NCI-H82 (cell line): ENCODE data around the gene KCNH2.
A peak's percentile ranks its signal among the peaks of the same experiment; 100 is the strongest.

ENCODE experiments used
- DNase-seq: peaks from one replicate; lab custom pipeline; 2025; lab: John Stamatoyannopoulos, UW

KCNH2 gene

DNA sequence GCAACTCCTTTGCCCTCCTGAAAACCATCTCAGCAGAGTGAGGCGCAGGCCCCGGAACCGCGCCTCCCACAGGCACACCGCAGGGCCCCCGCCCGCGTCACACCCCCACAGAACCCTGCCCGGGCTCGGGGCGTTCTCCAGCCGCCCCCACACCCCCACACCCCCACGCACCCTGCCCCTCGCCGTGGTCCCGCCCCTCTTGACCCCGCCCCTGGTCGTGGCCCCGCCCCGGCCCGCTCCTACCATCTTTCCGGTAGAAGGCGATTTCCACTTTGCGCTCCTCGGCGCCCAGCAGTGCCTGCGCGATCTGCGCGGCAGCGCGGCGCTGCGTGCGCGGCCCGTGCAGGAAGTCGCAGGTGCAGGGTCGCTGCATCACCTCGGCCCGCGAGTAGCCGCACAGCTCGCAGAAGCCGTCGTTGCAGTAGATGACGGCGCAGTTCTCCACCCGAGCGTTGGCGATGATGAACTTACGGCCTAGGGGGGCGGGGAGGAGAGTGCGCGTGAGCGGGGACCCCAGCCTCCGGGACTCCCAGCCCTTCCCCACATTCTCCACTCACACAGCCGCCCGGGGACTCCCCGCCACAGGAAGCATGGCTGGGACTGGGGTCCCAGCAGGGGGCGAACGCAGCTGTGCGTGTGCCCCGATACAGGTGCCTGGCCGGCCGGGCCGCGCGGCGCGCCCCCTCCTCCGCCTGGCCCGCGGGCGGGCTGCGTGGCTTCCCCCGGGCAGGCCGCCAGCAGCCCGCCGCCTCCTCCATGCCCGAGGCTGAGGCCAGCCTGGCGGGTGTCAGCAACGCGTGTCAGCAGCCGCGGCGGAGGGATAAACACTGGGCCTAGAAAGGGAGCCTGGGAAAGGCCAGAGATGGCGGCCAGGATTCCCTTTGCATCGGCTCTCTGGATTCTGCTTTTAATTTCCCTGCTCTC is 3.4 kb downstream of the KCNH2 start:
- peak; percentile 64 for DNase-seq

DNA sequence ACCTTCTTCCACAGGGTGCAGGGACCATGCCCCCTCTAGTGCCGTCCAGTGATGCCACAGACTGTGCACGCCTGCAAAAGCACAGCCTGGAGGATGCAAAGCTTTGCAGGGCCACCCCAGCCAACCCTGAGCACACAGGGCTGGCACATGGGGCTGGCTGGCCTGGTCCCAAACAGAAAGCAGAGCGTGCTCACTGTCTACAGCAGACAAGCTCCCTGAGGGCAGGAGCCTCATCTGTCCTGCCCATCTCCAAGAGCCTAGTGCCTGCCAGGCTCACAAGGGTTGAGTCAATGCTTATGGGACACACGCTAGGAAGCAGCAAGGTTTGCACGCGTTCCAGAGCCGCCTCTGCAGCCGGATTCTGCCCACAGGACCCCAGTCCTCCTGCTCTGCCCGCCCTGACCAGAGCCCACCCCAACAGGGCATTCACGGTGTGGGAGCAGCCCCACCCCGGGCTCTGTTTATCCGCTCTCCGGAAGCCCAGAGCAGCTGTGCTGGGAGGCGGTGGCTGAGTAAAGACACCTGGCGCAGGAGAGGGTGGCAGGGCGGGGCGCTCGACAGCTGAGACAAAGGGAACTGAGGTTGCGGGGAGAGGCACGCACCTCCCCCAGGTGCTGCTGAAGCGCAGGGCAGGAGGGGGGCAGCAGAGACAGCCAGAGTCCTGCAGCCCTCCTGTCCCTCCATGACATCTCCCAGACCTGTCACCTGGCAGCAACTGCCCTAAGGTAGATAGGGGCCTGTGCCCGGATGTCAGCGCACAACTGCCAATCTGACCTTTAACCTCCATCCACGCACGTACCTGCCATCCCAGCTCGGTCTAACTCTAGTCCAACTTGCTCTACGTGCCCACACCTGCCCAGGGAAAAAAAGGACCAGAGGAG is 4.3 kb downstream of the KCNH2 start:
- DNase-seq, result no peak

- DNase-seq, result no peak
Measured at GRCh38 chr7:150972741-150973140, 5.4 kb downstream of the KCNH2 start.

DNA sequence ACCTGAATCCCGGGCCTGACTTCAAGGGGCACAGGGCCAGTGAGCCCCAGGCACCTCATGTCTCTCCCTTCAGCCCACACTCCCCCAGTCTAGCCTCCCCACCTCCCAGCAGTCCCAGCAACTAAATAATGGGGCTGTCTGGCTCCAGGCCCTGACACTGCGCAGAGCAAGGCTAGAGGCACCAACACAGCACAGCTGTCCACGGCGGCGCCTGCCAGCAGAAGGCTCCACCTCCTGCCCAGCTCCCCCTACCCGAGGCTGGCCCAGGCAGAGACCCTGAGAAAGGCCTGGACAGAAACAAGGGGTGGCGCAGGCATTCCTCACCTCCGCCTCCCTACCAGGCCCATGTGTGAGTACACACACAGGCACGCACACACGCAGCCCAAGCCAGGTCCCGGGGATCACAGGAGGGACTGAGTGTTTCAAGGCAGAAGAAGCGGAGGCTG is 6.1 kb downstream of the KCNH2 start:
- no peak for DNase-seq

- DNase-seq, result no peak
Measured at GRCh38 chr7:150971242-150972022, 6.7 kb downstream of the KCNH2 start.

DNA sequence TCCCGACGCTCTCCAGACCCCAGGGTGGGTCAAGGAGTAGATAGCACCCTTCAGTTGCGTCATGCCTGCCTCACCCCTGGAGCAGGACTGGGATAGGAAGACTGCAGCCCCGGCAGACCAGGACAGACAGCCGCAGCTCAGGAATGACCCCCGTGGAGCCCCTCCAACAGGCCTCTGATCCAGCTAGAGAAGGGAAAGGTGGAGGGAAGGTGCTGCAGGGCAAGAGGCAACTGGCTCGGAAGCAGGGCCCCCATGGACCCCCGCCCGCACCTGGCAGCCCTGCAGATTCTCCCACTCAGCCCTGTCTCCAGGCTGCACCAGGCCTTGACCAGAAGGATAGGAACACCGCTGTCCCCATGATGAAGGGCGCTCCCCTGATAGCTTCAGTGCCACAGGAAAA is 7.7 kb downstream of the KCNH2 start:
- DNase-seq, result no peak

DNA sequence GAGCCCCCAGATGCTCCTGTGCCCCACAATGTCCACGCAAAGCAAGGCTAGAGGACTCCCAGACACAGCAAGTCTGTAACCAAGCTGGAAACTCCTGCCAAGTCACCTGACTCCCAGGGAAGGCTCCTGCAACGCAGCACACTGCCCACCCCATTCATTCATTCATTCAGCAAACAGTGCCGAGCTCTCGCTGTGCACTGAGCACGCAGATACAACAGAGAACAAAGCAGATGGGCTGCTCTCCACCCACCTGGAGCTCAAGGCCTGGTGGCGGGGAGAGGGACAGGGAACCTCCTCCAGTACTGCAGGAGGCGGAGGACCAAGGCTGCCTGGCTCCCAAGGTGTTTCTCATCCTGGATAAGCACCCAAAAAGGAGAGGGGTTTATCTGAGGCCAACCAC is 8.6 kb downstream of the KCNH2 start:
- no peak for DNase-seq

GRCh38 chr7:150968734-150969372 is 9.3 kb downstream of the KCNH2 start:
- DNase-seq, result no peak

GRCh38 chr7:150968056-150968733 is 9.9 kb downstream of the KCNH2 start:
- no peak for DNase-seq

DNA sequence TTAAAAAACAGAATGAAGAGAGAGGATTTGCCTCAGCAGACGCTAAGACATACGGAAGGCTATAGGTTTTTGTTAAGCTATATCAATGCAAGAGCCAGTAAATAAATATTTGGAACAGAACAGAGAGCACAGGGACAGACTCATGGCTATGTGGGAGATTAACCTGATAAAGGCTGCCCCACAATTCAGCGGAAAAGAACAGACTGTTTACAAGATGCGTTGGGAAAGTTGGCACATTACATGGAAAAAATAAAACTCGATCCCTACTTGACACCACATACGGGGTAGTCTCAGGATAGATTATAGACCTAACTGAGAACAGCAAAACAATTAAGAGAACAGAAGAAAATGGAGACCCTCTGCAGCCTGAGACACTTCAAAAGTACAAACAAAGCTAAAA is 10.8 kb downstream of the KCNH2 start:
- DNase-seq, result no peak

DNA sequence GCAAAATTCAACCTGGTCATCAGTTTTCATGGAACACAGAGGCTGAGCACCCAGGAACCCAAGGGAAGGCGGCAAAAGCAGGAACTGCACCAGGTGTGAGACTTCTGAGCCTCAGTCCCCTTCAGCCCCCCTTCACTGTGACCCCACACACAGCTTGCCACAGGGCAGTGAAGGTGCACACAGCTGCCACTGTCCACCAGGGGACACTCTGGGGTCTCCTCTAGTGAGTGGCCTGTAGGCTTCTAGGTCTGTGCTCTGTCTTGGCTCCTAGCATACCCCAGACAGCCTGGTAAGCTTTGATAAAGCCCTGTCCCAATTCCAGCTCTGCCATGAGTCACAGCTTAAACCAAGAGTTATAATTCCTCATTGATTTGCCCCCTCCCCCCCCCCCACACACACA is 12.1 kb downstream of the KCNH2 start:
- peak; percentile 65 for DNase-seq

GRCh38 chr7:150965273-150965830 is 12.8 kb downstream of the KCNH2 start:
- no peak for DNase-seq

DNA sequence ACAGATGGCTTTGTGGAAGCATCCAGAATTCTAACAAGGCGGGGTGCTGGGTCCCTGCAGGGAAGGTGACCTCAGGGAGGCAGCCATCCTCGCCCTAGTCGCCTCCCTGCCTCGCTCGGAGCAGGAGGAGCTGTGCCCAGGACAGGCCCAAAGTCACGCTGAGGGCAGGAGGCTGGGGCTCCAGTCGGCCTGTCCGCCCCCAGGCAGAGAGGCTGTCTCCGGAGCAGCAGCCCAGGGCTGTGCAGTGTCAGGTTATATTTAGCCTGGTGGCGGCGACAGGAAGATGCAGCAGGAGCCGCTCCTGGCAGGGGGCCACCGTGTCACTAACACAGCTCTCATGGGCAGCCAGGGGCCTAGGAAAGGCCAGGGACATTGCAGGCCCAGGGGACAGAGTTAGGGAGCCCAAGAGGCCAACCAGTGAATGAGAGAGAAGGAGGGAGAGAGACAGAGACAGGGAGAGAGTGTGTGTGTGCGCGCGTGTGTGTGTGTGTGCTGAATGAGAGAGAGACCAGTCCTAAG is 13.5 kb downstream of the KCNH2 start:
- DNase-seq, result peak; percentile 56

DNA sequence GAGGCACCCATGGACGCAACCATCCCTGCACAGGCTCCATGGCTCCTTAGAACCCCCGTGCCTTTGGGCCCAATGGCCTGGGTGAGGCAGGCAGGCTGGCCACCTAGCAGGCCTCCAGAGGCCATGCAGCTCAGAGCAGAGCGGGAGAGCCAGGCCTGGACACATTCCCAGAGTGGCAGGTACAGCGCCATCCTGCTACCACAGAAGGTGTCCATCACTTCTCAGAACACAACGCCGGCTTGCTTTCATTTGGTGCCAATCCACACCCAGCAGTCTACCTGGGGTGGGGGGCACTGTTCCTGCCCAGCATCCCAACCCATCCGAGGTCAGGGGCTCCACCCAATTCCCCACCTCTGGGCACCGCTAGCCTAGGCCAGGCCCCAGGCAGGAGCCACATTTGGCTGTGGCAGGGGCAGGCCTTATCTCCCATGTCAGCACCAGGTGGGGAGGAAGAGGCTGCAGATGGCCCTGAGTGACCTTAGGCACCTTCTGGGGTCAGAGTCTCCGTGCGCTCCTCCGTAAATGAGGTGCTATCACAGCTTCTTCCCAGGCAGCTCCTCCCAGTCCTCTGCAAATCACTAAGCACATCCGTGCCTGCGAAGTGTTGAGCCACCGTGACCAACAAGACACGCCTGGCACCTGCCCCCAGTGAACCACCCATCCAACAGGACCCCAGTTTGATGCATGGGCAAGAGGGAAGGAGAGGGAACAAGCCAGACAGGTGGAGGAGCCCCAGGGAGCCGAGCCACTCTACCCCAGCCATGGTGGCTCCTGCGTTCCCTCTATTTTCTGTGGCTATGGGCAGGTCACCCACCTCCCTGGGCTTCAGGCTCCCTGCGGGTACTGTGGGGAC is 14.2 kb downstream of the KCNH2 start:
- DNase-seq, result no peak

GRCh38 chr7:150962553-150963399 is 15.3 kb downstream of the KCNH2 start:
- DNase-seq, result peak; percentile 73

- DNase-seq, result no peak
Measured at GRCh38 chr7:150962290-150962552, 15.9 kb downstream of the KCNH2 start.

DNA sequence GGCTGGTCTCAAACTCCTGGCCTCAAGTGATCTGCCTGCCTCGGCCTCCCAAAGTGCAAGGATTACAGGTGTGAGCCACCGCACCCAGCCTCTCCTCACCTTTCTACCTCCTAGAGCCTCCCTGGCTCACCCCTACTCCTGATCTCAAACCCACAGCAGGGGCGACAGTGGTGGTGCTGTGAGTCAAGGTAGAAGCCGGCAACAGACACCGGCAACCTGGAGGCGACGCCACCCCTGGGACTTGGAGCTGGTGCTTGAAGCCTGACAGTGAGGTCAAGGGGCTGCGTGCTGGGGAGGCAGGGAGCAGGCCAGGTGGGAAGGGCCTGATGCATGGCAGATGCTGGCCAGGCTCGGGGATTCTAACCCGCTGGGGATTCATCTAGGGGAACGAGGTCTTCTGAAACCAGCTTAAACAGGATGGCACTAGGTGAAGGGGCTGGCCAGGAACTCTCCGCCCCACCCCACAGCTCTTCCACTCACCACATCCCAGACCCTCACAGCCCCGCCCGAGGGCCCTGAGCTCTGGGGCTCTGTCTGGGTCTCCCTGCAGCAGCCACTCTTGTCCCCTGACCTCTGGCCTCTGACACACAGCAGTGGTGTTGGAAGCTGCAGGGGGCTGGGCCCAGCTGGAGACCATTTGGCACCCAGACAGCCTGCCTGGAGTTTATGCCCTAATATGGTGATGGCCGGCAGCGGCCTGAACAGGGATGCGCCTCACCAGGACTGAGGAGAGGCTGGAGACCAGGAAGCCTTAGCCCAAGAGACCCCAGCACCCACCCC is 16.4 kb downstream of the KCNH2 start:
- no peak for DNase-seq
